ENCODE results near the gene STAG3.

The STAG3 gene

DNA sequence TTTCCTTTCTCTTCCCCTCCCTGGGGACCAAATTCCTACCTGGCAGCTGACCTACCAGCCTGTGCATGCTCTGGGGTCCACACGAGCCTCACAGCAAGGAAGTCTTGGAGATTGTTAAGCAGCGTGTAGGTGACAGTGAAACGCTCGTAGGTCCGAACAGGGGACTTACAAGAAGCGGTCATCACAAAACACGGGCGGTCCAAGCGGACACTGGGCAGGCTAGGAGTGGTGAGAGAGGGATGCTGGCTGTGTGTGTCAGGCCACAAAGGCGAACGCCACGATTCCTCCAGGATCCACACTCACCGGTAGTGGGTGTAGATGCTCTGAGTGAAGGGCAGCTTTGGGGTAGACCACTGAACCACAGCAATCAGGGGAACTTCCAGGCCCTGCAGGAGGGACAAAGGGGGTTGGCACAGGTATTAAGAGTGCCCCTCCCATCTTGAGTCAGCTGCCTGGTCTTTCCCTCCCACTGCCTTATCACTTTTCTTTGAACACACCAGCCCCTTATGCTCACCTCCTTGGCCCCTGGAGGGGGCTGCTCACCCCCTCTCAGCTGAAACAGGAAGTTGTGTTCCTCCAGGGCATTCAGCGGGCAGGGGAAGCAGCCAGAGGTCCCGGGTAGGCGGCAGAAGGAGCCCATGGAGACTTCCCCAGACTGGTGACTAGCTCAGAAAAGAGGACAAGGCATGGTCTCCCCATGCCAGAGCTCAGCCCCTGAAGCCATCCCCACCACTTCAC lies 21.2 kb upstream of the STAG3 start:
- DNase-seq: no peak

GRCh38 chr7:100157069-100157333 lies 20.7 kb upstream of the STAG3 start:
- no peak for DNase-seq

DNA sequence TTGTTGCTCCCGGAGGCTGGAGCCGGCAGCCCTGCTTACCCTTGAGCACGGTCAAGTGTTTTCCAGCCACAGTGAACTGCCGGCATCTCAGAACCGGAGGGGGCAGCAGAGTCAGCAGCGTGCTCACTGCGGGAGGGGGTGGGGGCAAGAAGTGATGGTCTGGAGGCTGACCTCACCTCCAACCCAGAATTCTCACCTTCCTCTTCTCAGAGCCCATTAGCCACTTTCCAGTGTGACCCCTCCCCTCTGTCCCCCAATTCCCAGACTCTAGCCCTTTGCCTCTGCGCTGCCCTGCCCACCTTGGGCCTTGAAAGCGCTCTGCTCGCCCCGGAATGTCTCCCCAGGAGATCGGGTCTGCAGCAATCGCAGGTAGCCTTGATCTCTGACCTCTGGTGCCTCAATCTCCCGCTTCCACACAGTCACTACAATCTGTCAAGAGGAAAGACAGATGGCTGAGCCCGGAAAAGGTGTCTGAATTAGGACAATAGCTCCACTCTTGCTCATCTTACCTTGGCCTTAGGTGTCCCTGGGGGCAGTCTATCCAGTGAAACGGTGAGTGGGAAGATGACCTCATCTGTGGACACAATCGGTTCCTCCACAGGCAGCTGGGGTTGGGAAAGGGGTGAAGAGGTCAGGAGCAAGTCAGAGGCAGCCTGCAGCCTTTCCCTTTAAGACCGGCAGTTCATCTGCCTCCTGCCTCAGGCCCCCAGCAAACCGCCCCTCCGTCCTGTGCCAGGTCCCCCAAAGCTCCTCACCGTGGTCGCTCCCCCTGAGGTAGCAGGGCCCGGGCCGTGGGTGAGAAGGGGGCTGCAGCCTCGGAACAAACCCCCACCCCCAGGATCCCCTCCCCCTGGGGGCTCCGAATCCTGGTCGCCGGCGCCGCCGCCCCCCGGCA lies 20.1 kb upstream of the STAG3 start:
- DNase-seq: no peak

GRCh38 chr7:100158229-100159098 lies 19.3 kb upstream of the STAG3 start, which contains the start of gene TRAPPC14:
TRAPPC14 (minus strand) TSS chr7:100158723; CDS start chr7:100158499, 224 bp downstream.
- DNase-seq: peak; percentile 82

DNA sequence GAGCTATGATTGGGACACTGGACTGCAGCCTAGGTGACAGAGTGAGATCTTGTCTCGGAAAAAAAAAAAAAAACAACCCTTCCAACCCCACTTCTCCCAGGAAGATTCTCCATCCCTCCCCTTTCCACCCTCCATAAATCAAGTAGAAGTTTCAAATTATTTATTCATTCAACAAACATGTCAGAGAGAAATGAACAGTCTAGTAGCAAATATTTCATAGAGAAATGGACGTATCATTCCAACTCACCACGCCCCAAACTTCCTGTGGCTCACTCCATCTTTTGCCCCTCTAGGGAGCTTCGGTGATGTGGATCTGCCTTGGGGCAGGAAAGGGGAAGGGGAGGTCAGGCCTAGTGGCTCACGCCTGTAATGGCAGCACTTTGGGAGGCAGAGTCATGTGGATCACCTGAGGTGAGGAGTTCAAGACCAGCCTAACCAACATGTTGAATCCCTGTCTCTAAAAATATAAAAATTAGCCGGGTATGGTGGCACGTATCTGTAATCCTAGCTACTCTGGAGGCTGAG lies 18.6 kb upstream of the STAG3 start:
- no peak for DNase-seq

DNA sequence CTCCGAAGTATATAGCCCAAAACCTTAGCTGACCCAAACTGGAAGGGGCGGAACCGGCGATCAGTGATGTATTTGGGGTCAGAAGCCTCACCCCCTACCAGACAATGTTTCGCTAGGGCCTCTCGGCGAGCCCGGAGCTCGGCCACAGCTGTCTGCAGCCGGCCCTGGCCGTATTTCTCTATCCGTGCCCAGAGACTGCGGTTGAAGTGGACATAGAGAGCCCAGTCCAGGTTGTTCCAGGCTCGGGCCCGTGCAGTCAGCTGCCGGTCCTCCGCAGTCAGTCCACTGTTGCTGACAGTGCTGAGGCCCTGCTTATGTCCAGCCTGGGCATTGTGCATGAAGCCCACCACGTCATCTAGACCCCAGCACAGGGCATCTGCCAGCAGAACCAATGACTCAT lies 17.7 kb upstream of the STAG3 start:
- no peak for DNase-seq

DNA sequence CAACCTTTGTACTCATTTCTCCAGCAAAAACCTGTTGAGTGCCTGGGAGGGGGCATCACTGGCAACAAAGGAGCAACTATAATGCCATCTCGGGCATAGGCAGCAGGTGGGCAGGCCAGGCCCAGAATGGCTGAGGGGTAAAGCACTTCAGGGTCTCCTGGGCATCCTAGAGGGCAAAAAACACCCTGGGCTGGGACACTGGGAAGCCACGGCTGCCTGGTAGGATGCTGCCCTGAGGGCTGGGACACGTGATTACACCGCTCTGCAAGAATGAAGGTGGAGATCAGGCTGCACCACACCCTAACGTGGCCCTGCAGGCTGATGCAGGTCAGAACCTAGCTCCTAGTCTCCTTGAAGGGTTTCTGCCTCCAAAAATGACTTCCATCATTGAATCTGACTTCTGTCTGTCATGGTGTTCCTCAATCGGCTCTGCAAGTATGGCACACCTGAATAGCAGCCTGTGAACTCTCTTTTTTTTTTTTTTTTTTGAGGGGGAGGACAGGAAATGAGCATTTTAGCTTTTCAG lies 14.6 kb upstream of the STAG3 start:
- DNase-seq: no peak

GRCh38 chr7:100163871-100164270 lies 13.8 kb upstream of the STAG3 start:
- no peak for DNase-seq

GRCh38 chr7:100166317-100166940 lies 11.3 kb upstream of the STAG3 start:
- DNase-seq: no peak

- no peak for DNase-seq
Measured at GRCh38 chr7:100166970-100167911, 10.5 kb upstream of the STAG3 start.

DNA sequence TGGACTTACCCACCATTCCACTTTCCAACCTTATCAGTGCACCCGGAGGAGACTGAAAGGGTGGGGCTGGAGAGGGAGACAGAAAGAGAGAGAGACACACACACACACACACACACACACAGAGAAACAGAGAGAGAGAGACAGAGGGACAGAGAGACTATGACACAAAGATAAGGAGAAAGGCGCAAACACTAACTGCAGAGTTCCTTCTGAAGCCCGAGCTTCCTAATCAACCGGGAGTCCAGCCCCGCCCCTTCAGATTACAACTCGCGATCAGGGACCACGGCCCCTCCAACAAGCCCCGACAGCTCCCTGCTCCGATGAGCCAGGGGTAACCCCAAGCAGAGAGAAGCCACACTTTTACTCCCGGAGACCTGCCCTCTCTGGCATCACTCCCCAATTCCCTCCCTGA lies 9.8 kb upstream of the STAG3 start:
- peak; percentile 21 for DNase-seq

DNA sequence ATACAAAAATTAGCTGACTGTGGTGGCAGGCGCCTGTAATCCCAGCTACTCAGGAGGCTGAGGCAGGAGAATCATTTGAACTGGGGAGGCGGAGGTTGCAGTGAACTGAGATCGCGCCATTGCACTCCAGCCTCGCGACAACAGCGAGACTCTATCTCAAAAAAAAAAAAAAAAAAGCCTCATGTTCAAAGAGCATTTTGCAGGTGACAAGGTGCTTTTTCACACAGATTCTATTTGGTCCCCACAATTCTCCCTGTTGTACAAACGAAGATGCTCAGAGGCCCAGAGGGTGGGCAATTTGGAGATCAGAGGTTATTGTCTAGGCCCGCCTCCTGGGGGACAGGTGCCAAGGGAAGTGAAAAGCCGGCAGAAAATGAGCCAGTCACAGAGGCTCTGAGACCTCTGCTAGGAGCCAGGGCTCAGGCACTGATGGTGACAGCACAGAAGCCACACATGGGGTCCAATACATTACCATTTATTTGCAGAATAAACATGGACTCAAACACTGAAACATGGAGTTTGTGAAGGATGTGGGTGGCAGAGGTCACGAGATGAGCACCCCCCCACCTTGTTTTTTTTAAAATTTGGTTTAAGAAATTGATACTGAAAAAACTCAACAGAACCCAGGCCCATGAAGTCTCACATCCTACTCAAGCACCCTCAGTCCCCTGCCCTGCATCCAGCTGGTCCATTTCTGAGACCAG lies 8.4 kb upstream of the STAG3 start:
- DNase-seq: no peak

DNA sequence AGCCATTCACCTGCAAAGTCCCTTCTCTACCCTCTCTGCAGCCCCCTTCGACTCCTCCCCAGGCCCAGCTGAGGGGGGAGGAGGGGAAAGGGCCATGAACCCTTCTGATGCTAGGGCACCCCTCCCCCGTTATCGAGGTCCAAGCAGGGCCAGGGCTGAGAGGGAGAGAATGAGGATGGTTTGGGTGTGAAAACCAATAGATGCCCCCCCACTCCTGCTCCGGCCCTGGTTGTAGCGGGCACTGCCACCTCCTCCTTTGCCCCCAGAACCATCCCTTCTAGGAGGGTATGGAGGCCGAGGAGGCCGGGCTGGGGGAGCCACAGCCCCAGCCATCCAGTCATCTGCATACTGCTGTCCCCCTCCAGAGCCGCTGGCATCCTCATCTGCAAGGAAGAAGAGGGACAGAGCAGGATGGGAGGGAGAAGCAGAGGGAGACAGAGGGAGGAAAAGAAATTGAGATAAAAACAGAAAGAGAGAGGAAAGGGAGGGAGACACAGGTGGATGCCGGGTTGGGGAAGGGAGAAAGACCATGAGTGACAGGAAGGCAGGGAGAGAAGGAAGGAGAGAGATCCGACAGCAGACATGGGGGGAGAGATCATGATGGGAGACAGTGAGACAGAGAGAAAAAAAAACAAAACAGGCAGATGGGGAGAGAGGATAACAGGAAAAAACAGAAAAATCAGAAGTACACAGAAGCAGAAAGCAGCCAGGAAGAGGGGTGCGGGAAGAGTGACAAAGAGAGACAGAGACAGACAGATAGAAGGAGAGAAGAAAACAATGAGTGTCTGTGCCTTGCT lies 7.4 kb upstream of the STAG3 start:
- no peak for DNase-seq

- no peak for DNase-seq
Measured at GRCh38 chr7:100171087-100171681, 6.5 kb upstream of the STAG3 start.

- DNase-seq: no peak
Measured at GRCh38 chr7:100171840-100172239, 5.9 kb upstream of the STAG3 start.

- DNase-seq: no peak
Measured at GRCh38 chr7:100173806-100174495, 3.8 kb upstream of the STAG3 start.

- no peak for DNase-seq
Measured at GRCh38 chr7:100174582-100174981, 3.1 kb upstream of the STAG3 start.

DNA sequence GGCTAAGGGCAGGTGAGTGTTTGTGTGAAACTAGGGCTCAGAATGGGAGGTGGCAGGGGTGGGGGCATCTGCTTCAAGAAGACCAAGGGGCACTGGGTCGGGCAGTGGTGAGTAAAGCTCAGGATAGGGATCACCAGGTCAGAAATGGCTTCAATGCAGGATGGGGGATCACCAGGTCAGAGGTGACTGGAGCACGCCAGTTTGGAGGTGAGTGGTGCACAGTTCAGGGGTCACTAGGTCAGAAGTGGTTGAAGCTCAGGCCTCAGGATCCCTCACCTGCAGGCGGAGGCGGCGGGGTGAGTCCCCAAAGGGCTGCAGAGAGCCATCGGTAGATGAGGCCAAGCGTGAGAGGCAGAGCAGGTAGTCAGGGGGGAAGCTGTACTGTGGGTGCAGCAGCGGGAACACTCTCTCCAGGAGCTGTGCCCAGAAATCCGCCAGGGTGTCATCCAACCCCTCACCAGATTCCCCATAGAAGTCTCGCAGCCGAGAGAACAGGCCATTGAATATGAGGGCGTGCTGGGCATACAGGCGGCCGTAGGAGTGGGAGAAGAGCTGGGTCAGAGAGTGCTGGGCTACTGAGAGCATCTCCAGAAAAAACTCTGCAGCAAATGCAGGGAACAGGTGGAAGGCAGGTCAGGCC lies 2.3 kb upstream of the STAG3 start:
- DNase-seq: no peak
